GM21515 (cell line): ENCODE data around the gene FEZF1.

Source experiments
- ATAC-seq: cut with Tn5 transposase; IDR thresholded peaks from one replicate; pipeline ENCODE4 v1.9.1; 2021; ENCODE audit not compliant: unreplicated experiment

Gene FEZF1

DNA sequence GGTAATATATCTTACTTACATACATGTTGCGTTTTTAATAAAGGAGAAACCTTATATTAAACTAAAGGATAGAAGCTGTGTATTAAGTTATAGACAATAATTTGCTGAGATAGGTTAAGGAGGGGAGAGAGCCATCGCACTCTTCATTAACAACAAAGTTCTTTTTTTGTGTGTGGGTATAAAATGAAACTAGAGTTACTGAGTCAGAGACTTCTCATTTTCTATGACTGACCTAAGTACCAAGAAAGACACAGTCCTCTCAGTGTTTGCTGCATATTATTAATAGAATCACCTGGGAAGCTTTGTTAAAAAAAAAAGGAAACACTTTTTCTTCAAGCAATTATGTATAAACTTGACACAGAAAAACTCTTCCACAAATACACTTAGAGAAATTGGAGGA, 31.4 kb downstream of the FEZF1 start:
- ATAC-seq, result no peak

DNA sequence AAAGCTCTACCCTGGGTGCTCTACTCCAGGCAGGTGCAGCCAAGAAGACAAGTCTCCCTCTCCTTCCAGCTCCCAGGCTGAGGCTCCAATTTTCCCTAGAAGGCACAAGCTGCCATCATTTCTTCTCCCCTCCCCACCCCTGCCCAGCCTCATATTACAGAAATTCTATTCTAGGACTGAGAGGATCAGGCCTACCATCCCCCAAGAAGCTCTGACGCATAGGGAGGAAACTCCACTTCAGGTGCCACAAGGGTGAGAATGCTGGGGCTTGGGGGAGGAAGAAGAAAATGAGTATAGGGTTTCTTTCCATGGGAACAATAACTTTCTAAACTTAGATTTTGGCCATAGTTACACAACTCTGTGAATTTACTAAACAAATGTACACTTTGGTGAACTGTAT, 35.3 kb downstream of the FEZF1 start:
- no peak for ATAC-seq

DNA sequence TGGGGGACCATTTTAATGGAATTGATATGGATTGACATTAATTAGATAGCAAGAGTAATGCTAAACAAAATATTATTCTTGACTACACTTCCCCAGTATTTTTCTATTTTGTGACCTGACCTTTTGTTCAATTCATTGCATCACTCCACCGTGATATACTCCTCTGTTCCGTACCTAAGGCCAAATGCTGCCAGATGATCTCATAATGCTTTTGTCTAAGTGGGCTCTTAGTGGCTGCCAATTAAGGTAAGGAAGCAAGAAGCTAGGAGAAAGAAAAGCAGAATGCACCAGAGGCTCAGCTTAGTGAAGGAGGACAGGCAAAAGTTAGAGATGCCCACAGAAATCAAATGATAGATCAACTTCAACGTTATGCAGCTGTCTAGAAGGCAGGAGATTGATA, 36.4 kb downstream of the FEZF1 start:
- ATAC-seq, result no peak

DNA sequence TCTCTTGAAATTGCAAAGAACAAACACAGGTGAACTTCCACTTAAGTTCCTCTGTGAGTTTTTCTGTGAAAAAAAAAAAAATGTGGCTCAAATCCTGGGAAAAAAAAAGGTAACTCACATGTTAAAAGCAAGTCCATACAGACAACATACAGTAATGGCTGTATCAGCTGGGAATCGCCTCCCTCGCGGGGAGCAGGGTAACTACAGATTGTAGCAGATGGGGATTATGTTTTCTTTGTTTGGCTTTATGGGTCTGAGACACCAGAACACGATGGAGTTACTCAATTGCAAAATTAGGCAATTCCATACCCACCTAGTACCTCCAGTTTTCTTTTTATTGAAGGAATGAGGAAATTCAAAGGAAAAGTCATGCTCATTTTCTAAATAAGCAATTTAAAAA, 42.3 kb downstream of the FEZF1 start:
- no peak for ATAC-seq

DNA sequence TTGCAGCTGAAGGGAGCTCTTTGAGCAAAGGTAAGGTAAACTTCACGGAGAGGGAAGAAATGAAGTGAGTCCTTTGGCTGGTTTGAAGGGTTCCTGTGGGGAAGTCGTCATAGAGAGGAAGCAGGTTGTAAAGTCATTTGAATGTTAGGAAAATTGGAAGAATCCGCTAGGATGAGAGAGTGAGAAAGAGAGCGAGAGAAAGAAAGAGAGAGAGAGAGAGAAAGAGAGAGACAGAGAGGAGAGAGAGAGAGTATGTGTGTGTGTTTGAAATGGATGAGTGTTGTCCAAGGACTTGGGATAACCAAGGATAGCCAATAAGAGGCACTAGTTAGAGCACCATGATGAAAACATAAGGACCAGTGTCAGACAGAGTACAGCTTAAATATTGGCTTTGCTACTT, 43.1 kb downstream of the FEZF1 start:
- no peak for ATAC-seq

DNA sequence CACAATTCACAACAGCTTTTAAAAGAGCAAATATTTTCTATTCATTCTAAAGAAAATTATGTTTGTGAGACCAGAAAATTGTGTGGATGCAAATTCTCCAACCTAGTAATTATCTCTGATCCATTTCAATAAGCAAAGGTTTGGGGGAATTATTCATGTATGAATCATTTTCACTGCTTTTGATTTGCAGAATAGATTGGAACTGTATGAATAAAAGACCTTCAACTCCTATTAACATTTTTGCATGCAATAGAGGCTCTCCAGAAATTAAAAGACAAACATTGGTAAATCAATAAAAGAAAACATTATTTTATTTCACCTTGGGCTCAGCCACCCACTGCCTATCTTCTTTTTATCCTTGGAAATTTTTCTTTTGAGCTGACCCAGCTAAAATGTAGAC, 43.5 kb downstream of the FEZF1 start:
- no peak for ATAC-seq

DNA sequence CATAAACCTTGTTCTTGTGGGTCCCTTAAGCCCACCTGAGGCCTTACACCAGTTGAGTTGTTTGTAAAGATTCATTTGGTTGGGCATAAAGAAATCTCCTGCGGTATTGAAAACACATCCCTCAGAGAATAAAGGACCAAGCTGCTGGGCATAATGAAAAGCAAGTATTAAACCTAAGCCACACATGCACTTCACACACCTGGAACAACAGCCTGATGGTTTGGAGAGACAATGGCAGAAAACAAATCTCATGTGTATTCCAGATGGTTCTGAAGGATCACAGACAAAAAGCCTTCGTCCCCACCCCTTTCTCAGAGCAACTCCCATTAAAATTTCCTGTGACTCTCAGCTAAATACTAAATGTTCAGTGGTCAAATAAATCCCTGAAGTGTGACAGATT, 44.2 kb downstream of the FEZF1 start:
- ATAC-seq, result no peak

DNA sequence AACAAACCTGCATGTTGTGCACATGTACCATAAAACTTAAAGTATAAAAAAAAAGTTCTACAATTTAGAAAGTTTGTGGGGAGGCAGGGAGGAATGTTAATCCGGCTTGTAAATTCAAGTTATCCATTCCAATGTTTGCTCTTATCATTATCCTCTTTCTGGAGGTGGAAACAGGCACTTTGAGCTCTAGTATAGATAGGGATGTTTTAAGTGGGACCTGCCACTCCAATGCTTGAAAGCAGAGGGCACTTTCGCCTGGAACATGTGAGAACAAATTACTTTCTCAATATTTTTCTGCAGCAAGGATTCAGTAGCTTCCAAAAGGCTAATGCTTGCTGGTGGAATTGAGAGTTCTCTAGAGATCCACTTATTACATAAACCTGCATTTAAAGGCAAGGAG, 45.6 kb downstream of the FEZF1 start:
- no peak for ATAC-seq

DNA sequence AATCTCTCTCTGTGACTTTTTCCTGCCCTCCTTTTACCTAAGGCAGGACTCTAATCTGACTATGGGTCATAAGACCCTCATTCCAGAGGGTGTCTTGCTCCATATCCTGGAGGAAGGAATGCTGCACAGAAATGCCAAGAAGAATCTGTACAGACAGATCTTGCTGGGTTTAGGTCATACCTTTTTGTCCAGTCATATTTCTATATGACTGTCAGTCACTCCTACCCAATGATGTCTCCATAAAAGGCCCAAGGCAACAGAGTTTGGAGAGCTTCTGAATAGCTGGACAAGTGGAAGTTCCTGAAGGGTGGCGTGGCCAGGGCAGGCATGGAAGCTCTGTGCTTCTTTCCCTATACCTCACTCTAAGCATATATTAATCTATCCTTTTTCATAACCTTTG, 47.5 kb downstream of the FEZF1 start:
- no peak for ATAC-seq

DNA sequence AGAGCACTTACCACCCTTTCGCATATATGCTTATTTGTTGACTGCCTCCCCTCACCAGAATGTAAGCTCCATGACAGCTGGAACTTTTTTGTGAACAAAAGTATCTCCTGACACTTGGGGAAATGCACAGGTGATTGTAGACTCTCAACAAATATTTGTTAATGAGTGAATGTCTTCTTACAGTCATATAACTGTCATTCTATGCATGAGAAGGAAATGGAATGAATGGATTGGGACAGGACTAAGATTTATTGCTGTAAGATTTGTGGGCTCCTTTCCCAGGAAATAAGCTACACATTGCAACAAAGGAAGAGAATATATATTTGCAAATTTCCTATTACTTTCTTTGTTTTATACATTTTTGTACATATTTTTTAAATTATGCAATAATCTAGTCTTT, 48.5 kb downstream of the FEZF1 start:
- ATAC-seq, result no peak

DNA sequence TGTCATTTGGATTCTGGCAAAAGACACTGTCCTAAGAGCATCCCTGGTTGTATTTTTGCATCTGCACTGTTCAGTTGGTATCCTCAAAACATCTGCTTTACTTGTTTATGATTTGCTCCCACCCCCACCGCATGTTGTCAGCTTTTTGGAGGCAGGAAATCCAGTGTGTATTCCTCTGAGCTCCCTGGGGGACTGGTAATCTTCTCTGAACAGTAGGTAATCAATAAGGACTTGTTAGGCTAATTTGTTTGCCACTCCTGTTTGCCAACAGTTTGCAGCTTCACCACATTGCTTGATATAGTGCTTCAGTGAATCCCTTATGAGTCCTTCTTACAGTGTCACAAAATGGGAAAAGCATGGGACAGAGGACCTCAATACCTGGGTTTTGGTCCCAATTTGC, 49.1 kb downstream of the FEZF1 start:
- no peak for ATAC-seq
